GM15510 (cell line): ENCODE results near the gene MTHFD1L.

Experiments used
- POLR2A ChIP-seq: IDR thresholded peaks from 3 replicates; pipeline ENCODE4 v1.6.1; 2011; ENCODE audit warnings: borderline replicate concordance; ENCODE audit not compliant: insufficient read length; ENCODE audit errors: extremely low read depth

Gene MTHFD1L

GRCh38 chr6:150939399-150939798, 73.9 kb downstream of the MTHFD1L start:
- no peak for TF ChIP-seq POLR2A

DNA sequence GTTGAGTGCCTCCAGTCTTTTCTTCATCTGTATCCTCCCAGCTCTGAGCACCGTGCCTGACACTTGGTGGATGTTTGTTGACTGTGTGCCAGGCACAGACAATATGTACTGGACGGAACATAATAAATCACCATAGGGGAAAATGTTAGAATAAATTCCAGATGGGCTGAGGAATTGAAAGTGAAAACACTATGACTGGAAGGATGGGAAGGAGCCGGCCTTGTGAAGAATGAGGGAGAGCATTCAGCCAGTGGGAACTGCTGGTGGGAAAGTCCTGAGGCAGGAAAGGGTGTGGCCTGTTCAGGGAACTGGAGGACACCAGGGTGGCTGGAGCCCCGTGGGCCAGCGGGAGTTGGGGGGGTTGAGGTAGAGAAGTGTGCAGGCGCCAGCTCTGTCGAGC, 75.4 kb downstream of the MTHFD1L start:
- no peak for TF ChIP-seq POLR2A

DNA sequence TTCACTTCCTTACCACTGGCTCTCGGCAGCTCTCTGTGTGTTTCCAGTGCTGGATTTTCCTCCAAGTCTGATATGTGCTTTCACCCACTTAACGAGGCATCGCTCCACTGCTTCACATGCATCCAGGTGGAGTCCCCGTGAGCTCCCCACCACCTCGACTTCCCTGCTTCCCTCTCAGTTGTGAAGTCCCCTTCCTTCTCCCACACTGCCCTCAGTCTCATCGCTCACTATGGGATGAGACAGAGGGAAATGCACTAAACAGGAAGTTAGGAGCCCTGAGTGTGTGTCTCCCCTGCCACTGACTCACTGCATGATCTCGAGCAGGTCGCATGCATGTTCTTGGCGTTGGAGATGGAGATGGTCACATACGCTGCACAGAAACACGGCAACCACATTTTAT, 84.0 kb downstream of the MTHFD1L start:
- TF ChIP-seq POLR2A = no peak

GRCh38 chr6:150953851-150954250, 88.3 kb downstream of the MTHFD1L start:
- no peak for TF ChIP-seq POLR2A

DNA sequence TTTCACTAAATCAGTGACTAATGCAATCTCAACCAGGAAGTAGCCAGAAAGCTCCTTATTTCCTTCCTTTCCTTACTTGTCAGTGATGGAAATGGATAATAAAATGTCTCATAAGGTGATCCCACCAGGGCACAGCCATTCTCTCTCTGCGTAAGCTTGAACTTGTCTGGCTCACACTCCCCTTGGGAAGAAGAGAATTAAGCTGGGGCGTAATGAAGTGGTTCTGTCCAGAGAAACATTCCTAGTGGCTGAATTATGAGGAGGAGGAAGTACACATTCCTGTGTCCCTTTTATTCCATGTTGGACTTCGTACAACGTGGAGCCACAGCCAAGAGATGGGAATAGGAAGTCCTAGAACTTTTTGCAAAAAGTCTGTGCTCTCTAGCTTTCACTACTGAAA, 93.7 kb downstream of the MTHFD1L start:
- no peak for TF ChIP-seq POLR2A

GRCh38 chr6:150962436-150962835, 96.9 kb downstream of the MTHFD1L start:
- no peak for TF ChIP-seq POLR2A

GRCh38 chr6:150964765-150965164, 99.3 kb downstream of the MTHFD1L start:
- no peak for TF ChIP-seq POLR2A

DNA sequence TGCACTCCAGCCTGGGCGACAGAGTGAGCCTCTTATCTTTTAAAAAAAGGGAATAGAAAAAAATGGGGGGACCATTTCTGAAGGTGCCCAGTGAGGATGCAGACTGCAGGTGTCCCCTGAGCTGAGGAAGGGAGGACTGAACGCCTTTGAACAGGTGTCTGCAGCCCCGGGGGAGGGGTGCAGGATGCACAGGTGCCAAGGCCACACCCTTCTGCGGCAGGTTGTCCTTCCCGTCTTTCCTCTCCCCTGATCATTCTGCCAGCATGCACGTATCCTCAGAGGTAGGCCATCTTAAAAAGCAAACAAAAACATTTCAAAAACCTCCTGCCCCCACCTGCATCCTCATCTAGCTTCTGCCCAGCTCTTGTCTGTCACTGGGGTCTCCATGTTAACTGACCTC, 101.3 kb downstream of the MTHFD1L start:
- no peak for TF ChIP-seq POLR2A

DNA sequence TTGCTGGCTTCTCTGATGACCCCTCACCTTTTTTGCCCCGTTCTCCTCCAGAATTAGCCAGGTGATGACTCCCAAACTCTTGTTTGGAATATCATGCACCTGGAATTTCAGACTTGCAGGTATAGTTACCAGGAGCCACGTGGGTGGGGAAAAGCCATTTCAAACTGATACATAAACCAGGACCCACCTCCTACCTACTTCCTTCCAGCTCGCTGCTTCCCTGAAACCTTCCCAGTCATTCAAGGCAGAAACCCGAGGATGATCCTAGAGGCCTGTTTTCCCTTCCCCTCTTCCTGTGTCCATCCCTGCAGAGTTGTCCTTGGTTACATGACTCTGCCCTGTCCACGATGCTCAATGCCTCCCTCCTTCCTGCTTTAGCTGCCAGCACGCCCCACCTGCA, 101.9 kb downstream of the MTHFD1L start:
- TF ChIP-seq POLR2A = no peak

GRCh38 chr6:150967910-150968309, 102.4 kb downstream of the MTHFD1L start:
- TF ChIP-seq POLR2A = no peak

DNA sequence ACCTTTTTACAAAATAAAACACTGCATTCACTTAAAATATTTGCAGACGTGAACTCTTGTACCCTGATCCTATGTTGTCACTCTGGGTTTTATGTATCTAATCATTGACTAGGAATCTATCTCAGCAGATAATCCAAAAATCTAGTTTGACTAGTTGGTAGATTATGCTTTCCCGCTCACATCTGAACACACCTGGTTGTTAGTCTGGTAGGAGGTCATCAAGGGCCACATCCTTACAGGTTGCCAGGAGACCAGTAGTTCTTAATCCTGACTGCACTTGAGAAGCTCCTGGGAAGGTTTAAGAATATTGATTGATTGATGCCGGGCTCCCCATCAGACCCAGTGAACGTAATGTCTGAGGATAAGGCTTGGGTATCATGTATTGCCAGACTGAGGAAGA, 104.4 kb downstream of the MTHFD1L start:
- no peak for TF ChIP-seq POLR2A

GRCh38 chr6:150971219-150971618, 105.7 kb downstream of the MTHFD1L start:
- no peak for TF ChIP-seq POLR2A

GRCh38 chr6:150975136-150975535, 109.6 kb downstream of the MTHFD1L start:
- TF ChIP-seq POLR2A = no peak

DNA sequence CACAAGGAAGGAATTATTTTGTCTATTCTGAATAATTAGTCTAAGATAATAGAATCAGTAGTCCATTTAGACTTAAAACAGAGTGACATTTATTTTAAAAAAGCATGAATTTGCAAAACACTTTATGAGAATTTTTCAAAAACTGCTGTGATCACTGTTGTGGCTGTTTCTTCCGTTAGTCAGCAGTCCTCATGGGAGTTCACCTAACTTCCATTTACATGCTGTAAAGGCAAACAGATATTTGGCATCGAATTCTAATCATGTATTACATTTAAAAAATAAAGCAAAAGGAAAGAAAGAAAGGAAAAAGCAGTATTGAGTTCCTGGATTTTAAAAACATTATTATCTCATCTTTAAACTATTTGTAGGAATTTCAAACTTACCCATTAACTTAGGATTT, 111.8 kb downstream of the MTHFD1L start:
- no peak for TF ChIP-seq POLR2A

- no peak for TF ChIP-seq POLR2A
Observed at GRCh38 chr6:150978624-150979023, 113.1 kb downstream of the MTHFD1L start.

DNA sequence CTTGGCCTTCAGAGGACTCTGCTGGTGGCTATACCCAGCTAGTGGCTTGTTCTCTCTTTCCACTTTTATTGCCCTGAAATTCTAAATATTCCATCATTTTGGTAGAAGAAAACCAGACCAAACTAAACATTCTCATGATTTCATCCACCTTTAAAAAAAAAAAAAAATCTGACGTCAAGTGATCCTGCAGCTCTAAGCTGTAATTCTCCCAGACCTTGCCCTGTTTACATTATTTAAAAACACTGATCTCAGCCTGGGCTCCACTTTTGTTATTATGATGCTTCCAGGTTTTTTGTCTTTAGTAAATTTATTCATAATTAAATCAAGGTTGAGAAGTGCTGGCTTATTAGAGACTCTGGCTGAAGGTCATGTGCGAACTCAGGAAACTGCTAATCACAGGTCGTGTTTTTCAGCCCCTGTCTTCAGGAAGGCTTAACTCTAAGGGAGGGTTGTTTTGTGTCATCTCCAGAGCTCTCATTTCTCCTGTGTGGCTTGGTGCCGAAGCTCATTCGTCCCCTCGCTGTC, 114.4 kb downstream of the MTHFD1L start:
- no peak for TF ChIP-seq POLR2A

DNA sequence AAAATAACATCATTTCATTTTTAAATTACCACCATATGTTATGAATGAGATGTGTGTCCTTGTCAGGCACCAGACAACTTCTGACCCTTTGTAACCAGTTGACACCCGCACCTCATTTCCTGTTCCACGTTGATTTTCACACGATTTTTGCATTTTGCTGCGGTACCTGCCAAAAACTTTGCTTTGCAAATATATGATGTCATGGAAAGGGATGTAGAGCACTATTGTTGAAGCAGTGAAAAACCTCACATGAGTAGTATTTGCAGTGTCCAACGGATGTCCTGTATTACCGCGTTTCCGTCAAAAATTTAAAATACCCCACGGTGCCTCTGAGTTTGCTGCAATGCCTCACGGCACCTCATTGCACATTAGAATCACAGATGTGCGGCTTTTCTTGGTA, 115.6 kb downstream of the MTHFD1L start:
- TF ChIP-seq POLR2A = no peak
